Astrocyte (in vitro differentiated cells and primary cell): ENCODE data around the gene NENF. TPM values are rescaled to one million over a fixed set of nuclear protein-coding genes. Genes with fewer than 3 reads are reported as not detected.
A peak's percentile ranks its signal among the peaks of the same experiment; 100 is the strongest.

Experiments used
- DNase-seq: peaks from one replicate; pipeline ENCODE4 v3.0.0-alpha.2; 2010; ENCODE audit warnings: low read depth
- FAIRE-seq: peaks from 2 replicates; lab custom pipeline; 2011; peaks lifted over from hg19 to GRCh38; lab: Jason Lieb, UNC
- H2AFZ ChIP-seq: 2 replicates; pipeline ENCODE4 v1.6.0; 2012; ENCODE audit warnings: low read depth, low read length, inconsistent platforms
- H3K27ac ChIP-seq: 2 replicates; pipeline ENCODE4 v1.5.1; 2011; ENCODE audit warnings: low read depth, low read length, inconsistent platforms
- H3K27me3 ChIP-seq: 2 replicates; pipeline ENCODE4 v1.6.0; 2011; ENCODE audit warnings: low read length, inconsistent platforms; ENCODE audit not compliant: insufficient read depth
- H3K36me3 ChIP-seq: 2 replicates; pipeline ENCODE4 v1.5.1; 2011; ENCODE audit warnings: low read length, inconsistent platforms; ENCODE audit not compliant: insufficient read depth
- H3K4me1 ChIP-seq: 2 replicates; pipeline ENCODE4 v1.5.1; 2011; ENCODE audit warnings: low read length, inconsistent platforms; ENCODE audit not compliant: insufficient read depth
- H3K4me2 ChIP-seq: 2 replicates; pipeline ENCODE4 v1.6.0; 2012; ENCODE audit warnings: low read length, inconsistent platforms
- H3K4me3 ChIP-seq: 2 replicates; pipeline ENCODE4 v1.5.1; 2011; ENCODE audit warnings: low read depth, mild to moderate bottlenecking, low read length, inconsistent platforms; ENCODE audit not compliant: insufficient read depth
- H3K79me2 ChIP-seq: 2 replicates; pipeline ENCODE4 v1.6.0; 2012; ENCODE audit warnings: mild to moderate bottlenecking, low read length, inconsistent platforms; ENCODE audit not compliant: insufficient read depth
- H3K9ac ChIP-seq: 2 replicates; pipeline ENCODE4 v1.6.0; 2012; ENCODE audit warnings: mild to moderate bottlenecking, low read length, inconsistent platforms
- H3K9me3 ChIP-seq: 2 replicates; pipeline ENCODE4 v1.5.1; 2012; ENCODE audit warnings: low read depth, mild to moderate bottlenecking, low read length, inconsistent platforms; ENCODE audit not compliant: insufficient read depth
- H4K20me1 ChIP-seq: 2 replicates; pipeline ENCODE4 v1.6.0; 2012; ENCODE audit warnings: low read length, inconsistent platforms; ENCODE audit not compliant: insufficient read depth
- H3K27ac Mint-ChIP-seq: one replicate; pipeline ENCODE4 v1.8.0; 2021; ENCODE audit warnings: mild to moderate bottlenecking, mixed read lengths; ENCODE audit not compliant: unreplicated experiment
- H3K27me3 Mint-ChIP-seq: one replicate; pipeline ENCODE4 v1.8.0; 2021; ENCODE audit warnings: low read depth, mixed read lengths; ENCODE audit not compliant: unreplicated experiment
- H3K36me3 Mint-ChIP-seq: one replicate; pipeline ENCODE4 v1.8.0; 2021; ENCODE audit warnings: low read depth, mixed read lengths; ENCODE audit not compliant: unreplicated experiment
- H3K4me1 Mint-ChIP-seq: one replicate; pipeline ENCODE4 v1.8.0; 2021; ENCODE audit warnings: low read depth, mixed read lengths; ENCODE audit not compliant: unreplicated experiment
- H3K4me3 Mint-ChIP-seq: one replicate; pipeline ENCODE4 v1.8.0; 2021; ENCODE audit warnings: mild to moderate bottlenecking, moderate library complexity, mixed read lengths; ENCODE audit not compliant: unreplicated experiment
- H3K9me3 Mint-ChIP-seq: one replicate; pipeline ENCODE4 v1.8.0; 2021; ENCODE audit warnings: mild to moderate bottlenecking, mixed read lengths; ENCODE audit not compliant: unreplicated experiment
- EZH2 ChIP-seq: IDR thresholded peaks from 2 replicates; pipeline ENCODE4 v1.6.1; 2012; ENCODE audit warnings: mild to moderate bottlenecking, low read length, inconsistent platforms; ENCODE audit not compliant: insufficient read depth
- total RNA-seq: library from RNA; stranded (reverse); gene quantifications from 2 replicates; pipeline ENCODE4 v1.2.1, GENCODE V29; 2021
- TF ChIP-seq, protein P1 (sequence below): IDR thresholded peaks from 2 replicates; pipeline ENCODE4 v1.5.1; 2011; ENCODE audit warnings: low read depth, mild to moderate bottlenecking, inconsistent platforms, low read length, moderate library complexity; ENCODE audit not compliant: insufficient read depth

The NENF gene
- total RNA-seq, 1 donor from 2014 or later: 34.4 TPM

DNA sequence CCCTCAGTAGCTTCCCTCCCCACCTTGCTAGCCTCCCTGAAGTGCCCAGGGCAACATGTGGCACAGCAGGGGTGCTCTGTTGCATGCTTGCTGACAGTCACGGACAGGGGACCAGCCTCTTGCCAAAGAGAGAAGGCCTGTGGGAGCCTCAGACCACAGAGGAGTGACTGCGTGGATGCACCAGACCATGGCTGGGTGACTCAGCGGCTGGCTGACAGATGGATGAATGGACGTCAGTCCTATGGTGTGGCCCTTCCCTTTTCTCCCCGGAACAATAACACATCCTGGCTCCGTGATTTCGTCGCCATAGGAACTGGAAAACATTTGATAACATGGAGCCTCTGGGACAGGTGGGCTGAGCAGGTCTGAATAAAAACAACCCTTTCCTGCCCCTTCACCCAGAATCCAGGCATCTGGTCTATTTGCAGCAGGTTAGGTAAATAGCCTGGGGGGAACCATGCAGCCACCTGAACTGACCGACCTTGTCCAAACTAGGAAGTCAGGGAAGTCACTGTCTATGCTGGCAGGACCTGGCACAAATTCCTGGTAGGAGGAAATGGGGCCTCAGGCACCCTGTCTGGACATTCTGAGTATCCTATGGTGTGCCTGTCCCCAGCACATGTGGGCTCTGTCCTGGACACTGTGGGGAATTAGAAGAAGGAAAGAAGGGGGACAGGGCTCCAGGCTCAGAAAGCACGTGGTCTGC, 53.3 kb downstream of the NENF start:
- Histone ChIP-seq H2AFZ (peak overlapping the region; percentile 3), H3K9me3 (no peaks in the 10 kb centered on the region), H3K36me3 (no peaks in the 10 kb centered on the region), H3K4me1 (peaks cover 39% of the 10 kb centered on the region), H3K27me3 (no peaks in the 10 kb centered on the region), H4K20me1 (no peaks in the 10 kb centered on the region), H3K79me2 (no peaks in the 10 kb centered on the region), H3K4me3 (no peak overlapping the region), H3K27ac (peak overlapping the region; percentile 90), H3K4me2 (peak overlapping the region; percentile 61), H3K9ac (peak overlapping the region; percentile 79)
- FAIRE-seq (peak; percentile 62), DNase-seq (peak; percentile 97)
- no peaks in the 10 kb centered on the region for H3K36me3 Mint-ChIP-seq
- no peaks in the 10 kb centered on the region for H3K9me3 Mint-ChIP-seq
- H3K27me3 Mint-ChIP-seq: no peaks in the 10 kb centered on the region
- peak overlapping the region; percentile 15 for H3K4me3 Mint-ChIP-seq
- peak overlapping the region; percentile 99 for H3K27ac Mint-ChIP-seq
- no peak for TF ChIP-seq EZH2
- TF ChIP-seq, protein P1, sequence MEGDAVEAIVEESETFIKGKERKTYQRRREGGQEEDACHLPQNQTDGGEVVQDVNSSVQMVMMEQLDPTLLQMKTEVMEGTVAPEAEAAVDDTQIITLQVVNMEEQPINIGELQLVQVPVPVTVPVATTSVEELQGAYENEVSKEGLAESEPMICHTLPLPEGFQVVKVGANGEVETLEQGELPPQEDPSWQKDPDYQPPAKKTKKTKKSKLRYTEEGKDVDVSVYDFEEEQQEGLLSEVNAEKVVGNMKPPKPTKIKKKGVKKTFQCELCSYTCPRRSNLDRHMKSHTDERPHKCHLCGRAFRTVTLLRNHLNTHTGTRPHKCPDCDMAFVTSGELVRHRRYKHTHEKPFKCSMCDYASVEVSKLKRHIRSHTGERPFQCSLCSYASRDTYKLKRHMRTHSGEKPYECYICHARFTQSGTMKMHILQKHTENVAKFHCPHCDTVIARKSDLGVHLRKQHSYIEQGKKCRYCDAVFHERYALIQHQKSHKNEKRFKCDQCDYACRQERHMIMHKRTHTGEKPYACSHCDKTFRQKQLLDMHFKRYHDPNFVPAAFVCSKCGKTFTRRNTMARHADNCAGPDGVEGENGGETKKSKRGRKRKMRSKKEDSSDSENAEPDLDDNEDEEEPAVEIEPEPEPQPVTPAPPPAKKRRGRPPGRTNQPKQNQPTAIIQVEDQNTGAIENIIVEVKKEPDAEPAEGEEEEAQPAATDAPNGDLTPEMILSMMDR: no peak
- peaks cover 49% of the 10 kb centered on the region for H3K4me1 Mint-ChIP-seq

DNA sequence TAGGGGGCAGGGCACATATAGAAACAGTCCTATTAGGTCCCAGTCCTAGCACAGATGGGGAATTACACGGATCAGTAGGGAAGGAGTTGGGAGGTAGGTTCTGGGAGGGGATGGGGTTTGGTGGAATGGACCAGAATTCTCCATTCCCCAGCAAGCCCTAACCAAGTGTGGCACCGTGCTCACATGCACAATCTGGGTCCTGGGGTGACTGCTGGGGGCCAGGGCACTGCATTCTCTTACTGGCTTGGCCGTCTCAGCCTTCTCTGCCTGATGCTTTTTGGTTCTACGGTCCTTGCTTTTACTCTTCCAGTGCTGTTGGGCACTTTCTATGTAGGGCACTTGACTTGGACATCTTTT, 53.9 kb downstream of the NENF start:
- Histone ChIP-seq H3K4me1 (peaks cover 39% of the 10 kb centered on the region), H3K27me3 (no peaks in the 10 kb centered on the region), H3K9ac (peak overlapping the region; percentile 76), H2AFZ (peak overlapping the region; percentile 3), H3K9me3 (no peaks in the 10 kb centered on the region), H3K4me3 (no peak overlapping the region), H3K79me2 (no peaks in the 10 kb centered on the region), H3K36me3 (no peaks in the 10 kb centered on the region), H3K27ac (peak overlapping the region; percentile 90), H3K4me2 (peak overlapping the region; percentile 61), H4K20me1 (no peaks in the 10 kb centered on the region)
- no peaks in the 10 kb centered on the region for H3K27me3 Mint-ChIP-seq
- no peak for TF ChIP-seq EZH2
- TF ChIP-seq, protein P1: no peak
- DNase-seq: no peak
- no peaks in the 10 kb centered on the region for H3K36me3 Mint-ChIP-seq
- FAIRE-seq: no peak
- peaks cover 1% of the 10 kb centered on the region for H3K9me3 Mint-ChIP-seq
- no peak overlapping the region for H3K4me3 Mint-ChIP-seq
- H3K4me1 Mint-ChIP-seq: peaks cover 54% of the 10 kb centered on the region
- peak overlapping the region; percentile 99 for H3K27ac Mint-ChIP-seq

DNA sequence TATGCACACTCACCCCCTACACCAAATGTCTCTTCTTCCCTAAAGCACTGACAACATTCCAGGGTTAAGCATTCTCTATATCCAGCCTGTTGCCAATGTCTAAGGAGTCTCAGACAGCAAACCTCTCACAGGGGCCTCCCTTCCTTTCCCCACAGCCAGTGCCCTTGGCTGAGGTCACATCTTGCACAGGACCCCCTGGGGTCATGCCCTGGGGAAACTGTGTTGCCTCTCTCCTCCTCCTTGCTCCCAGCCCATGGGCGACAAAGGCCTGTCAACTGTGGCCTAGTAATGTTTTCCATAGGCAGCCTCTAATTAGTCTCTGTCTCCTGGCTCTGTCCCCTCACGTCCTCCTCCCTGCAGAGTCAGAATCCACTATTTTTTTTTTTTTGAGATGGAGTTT, 54.6 kb downstream of the NENF start:
- H3K36me3 ChIP-seq: no peaks in the 10 kb centered on the region
- Mint-ChIP-seq H3K9me3 (peaks cover 1% of the 10 kb centered on the region), H3K27me3 (no peaks in the 10 kb centered on the region), H3K4me1 (peaks cover 54% of the 10 kb centered on the region), H3K4me3 (no peak overlapping the region), H3K36me3 (no peaks in the 10 kb centered on the region), H3K27ac (peak overlapping the region; percentile 99)
- no peak overlapping the region for H2AFZ ChIP-seq
- H3K4me1 ChIP-seq: peaks cover 38% of the 10 kb centered on the region
- H3K4me2 ChIP-seq: no peak overlapping the region
- no peaks in the 10 kb centered on the region for H3K9me3 ChIP-seq
- H3K27ac ChIP-seq: no peak overlapping the region
- H3K27me3 ChIP-seq: no peaks in the 10 kb centered on the region
- FAIRE-seq (no peak), DNase-seq (no peak)
- TF ChIP-seq, protein P1: no peak
- no peak for TF ChIP-seq EZH2
- no peak overlapping the region for H3K4me3 ChIP-seq
- no peaks in the 10 kb centered on the region for H4K20me1 ChIP-seq
- no peak overlapping the region for H3K9ac ChIP-seq
- H3K79me2 ChIP-seq: no peaks in the 10 kb centered on the region
